Endothelial cell (in vitro differentiated cells): ENCODE data around the gene VPS8. TPM values are rescaled to one million over a fixed set of nuclear protein-coding genes. Genes with fewer than 3 reads are reported as not detected.

ENCODE experiments used
- DNase-seq: peaks from one replicate; pipeline ENCODE4 v3.0.0; 2021; ENCODE audit warnings: low spot score
- H3K27ac Mint-ChIP-seq: one replicate; pipeline ENCODE4 v1.8.0; 2021; ENCODE audit warnings: mixed read lengths, inconsistent platforms; ENCODE audit not compliant: unreplicated experiment
- H3K27me3 Mint-ChIP-seq: one replicate; pipeline ENCODE4 v1.8.0; 2021; ENCODE audit warnings: mild to moderate bottlenecking, moderate library complexity, mixed read lengths, inconsistent platforms; ENCODE audit not compliant: unreplicated experiment
- H3K36me3 Mint-ChIP-seq: one replicate; pipeline ENCODE4 v1.8.0; 2021; ENCODE audit warnings: mild to moderate bottlenecking, low read depth, mixed read lengths, inconsistent platforms; ENCODE audit not compliant: unreplicated experiment
- H3K4me1 Mint-ChIP-seq: one replicate; pipeline ENCODE4 v1.8.0; 2021; ENCODE audit warnings: mild to moderate bottlenecking, mixed read lengths, inconsistent platforms; ENCODE audit not compliant: unreplicated experiment
- H3K4me3 Mint-ChIP-seq: one replicate; pipeline ENCODE4 v1.8.0; 2021; ENCODE audit warnings: mild to moderate bottlenecking, mixed read lengths, inconsistent platforms; ENCODE audit not compliant: unreplicated experiment
- H3K9me3 Mint-ChIP-seq: one replicate; pipeline ENCODE4 v1.8.0; 2021; ENCODE audit warnings: mixed read lengths, inconsistent platforms; ENCODE audit not compliant: unreplicated experiment
- CTCF ChIP-seq: fragments of 200-600 bp; sonication (generic); IDR thresholded peaks from one replicate; pipeline ENCODE4 v1.5.0; 2021; ENCODE audit warnings: antibody characterized with exemption; ENCODE audit not compliant: unreplicated experiment
- total RNA-seq: library from RNA; stranded (reverse); fragmentation: NEBNext Ultra II Directional; extraction: Animal tissue kit (Norgen Biotek cat#: 25700); gene quantifications from one replicate; pipeline ENCODE4 v1.2.1, GENCODE V29; 2021; ENCODE audit not compliant: unreplicated experiment

VPS8 gene
- total RNA-seq, 1 donor from 2014 or later = 59.8 TPM

- Mint-ChIP-seq H3K27me3 (peaks cover 4% of the 10 kb centered on the region), H3K4me1 (peaks cover 21% of the 10 kb centered on the region), H3K9me3 (no peaks in the 10 kb centered on the region), H3K36me3 (no peaks in the 10 kb centered on the region), H3K27ac (no peak overlapping the region), H3K4me3 (no peak overlapping the region)
- no peak for DNase-seq
- TF ChIP-seq CTCF = no peak
These were observed 28.6 kb upstream of the VPS8 start for GRCh38 chr3:184783319-184783718.

- no peak for DNase-seq
- no peaks in the 10 kb centered on the region for H3K9me3 Mint-ChIP-seq
- H3K36me3 Mint-ChIP-seq = no peaks in the 10 kb centered on the region
- H3K27ac Mint-ChIP-seq = no peak overlapping the region
- H3K4me3 Mint-ChIP-seq = no peak overlapping the region
- no peak for TF ChIP-seq CTCF
- H3K27me3 Mint-ChIP-seq = peaks cover 3% of the 10 kb centered on the region
- H3K4me1 Mint-ChIP-seq = peaks cover 21% of the 10 kb centered on the region
These were observed 27.1 kb upstream of the VPS8 start for GRCh38 chr3:184784731-184785500.

- H3K4me3 Mint-ChIP-seq = no peak overlapping the region
- no peaks in the 10 kb centered on the region for H3K9me3 Mint-ChIP-seq
- no peak overlapping the region for H3K27ac Mint-ChIP-seq
- TF ChIP-seq CTCF = no peak
- H3K36me3 Mint-ChIP-seq = no peaks in the 10 kb centered on the region
- H3K4me1 Mint-ChIP-seq = peaks cover 21% of the 10 kb centered on the region
- DNase-seq = no peak
- peaks cover 3% of the 10 kb centered on the region for H3K27me3 Mint-ChIP-seq
These were observed 26.1 kb upstream of the VPS8 start for GRCh38 chr3:184785890-184786279.

GRCh38 chr3:184786280-184786941, 25.6 kb upstream of the VPS8 start:
- DNase-seq = no peak
- H3K27me3 Mint-ChIP-seq = peaks cover 3% of the 10 kb centered on the region
- H3K4me3 Mint-ChIP-seq = no peak overlapping the region
- no peak for TF ChIP-seq CTCF
- peaks cover 20% of the 10 kb centered on the region for H3K4me1 Mint-ChIP-seq
- H3K36me3 Mint-ChIP-seq = no peaks in the 10 kb centered on the region
- H3K27ac Mint-ChIP-seq = no peak overlapping the region
- H3K9me3 Mint-ChIP-seq = no peaks in the 10 kb centered on the region

- Mint-ChIP-seq H3K27ac (no peak overlapping the region), H3K27me3 (peaks cover 3% of the 10 kb centered on the region), H3K36me3 (no peaks in the 10 kb centered on the region), H3K4me1 (peaks cover 16% of the 10 kb centered on the region), H3K4me3 (no peak overlapping the region), H3K9me3 (no peaks in the 10 kb centered on the region)
- DNase-seq = no peak
- TF ChIP-seq CTCF = no peak
These were observed 23.2 kb upstream of the VPS8 start for GRCh38 chr3:184788751-184789150.
